Activated CD8-positive, alpha-beta T cell treated with anti-CD3 and anti-CD28 coated beads for 36 hours (primary cell): ENCODE measurements around the gene SPAG16. TPM values are rescaled to one million over a fixed set of nuclear protein-coding genes. Genes with fewer than 3 reads are reported as not detected.

Experiments
- ATAC-seq: fragments of 200-7000 bp; cut with Tn5 transposase; one replicate; pipeline ENCODE4 v1.10.0; 2021; ENCODE audit warnings: mild to moderate bottlenecking, moderate library complexity
- CTCF ChIA-PET: fragments of 350-600 bp; sonication (Branson Sonifier 250); formaldehyde crosslinking; loops from one replicate; lab custom pipeline; 2021; ENCODE audit warnings: antibody characterized with exemption; lab: Charles Lee
- POLR2A ChIA-PET: fragments of 350-600 bp; sonication (Branson Sonifier 250); formaldehyde crosslinking; loops from one replicate; lab custom pipeline; 2021; ENCODE audit warnings: antibody characterized with exemption; lab: Charles Lee
- DNase-seq: peaks from one replicate; pipeline ENCODE4 v3.0.0-alpha.2; 2020
- H3K27ac Mint-ChIP-seq: one replicate; pipeline ENCODE4 v1.8.0; 2021; ENCODE audit warnings: mild to moderate bottlenecking, mixed read lengths
- H3K27me3 Mint-ChIP-seq: one replicate; pipeline ENCODE4 v1.8.0; 2021; ENCODE audit warnings: mixed read lengths
- H3K36me3 Mint-ChIP-seq: one replicate; pipeline ENCODE4 v1.8.0; 2021; ENCODE audit warnings: low read depth, mixed read lengths
- H3K4me1 Mint-ChIP-seq: one replicate; pipeline ENCODE4 v1.8.0; 2021; ENCODE audit warnings: low read depth, mixed read lengths
- H3K4me3 Mint-ChIP-seq: one replicate; pipeline ENCODE4 v1.8.0; 2021; ENCODE audit warnings: mild to moderate bottlenecking, moderate library complexity, mixed read lengths
- H3K9me3 Mint-ChIP-seq: one replicate; pipeline ENCODE4 v1.8.0; 2021; ENCODE audit warnings: mixed read lengths
- intact Hi-C: fragments of 100-400 bp; cut with micrococcal nuclease; formaldehyde crosslinking; loops from one replicate; pipeline ENCODE4 v1.10.0; 2022
- total RNA-seq, 2 experiments: library from RNA; stranded (reverse); gene quantifications; one replicate each; pipeline ENCODE4 v1.2.3, GENCODE V29; 2021
- TF ChIP-seq, protein P1 (sequence below): fragments of 200-600 bp; IDR thresholded peaks from one replicate; pipeline ENCODE4 v1.8.0; 2022; ENCODE audit warnings: antibody characterized with exemption, mild to moderate bottlenecking

Gene SPAG16
- total RNA-seq, 2 experiments from 2014 or later = 9.4 to 11.7 TPM

DNA sequence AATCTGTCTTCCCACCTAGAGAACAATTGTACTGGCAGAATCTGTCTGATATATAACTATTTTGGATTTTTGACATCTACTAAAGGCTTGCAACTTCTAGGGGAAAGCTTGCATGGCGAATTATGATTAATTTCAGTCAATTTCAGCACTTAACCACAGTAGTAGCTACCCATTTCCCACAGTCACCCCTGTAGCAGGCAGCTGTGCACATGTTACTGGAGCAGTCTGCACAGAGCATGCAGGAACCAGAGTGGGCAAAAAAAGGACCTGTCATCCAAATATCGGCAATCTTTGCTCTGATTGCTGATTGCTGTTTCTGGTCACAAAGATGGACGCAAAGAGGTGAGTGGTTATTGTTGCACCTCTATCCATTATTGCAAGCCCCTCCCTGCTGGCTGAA is 473.3 kb downstream of the SPAG16 start:
- H3K9me3 Mint-ChIP-seq = no peaks in the 10 kb centered on the region
- no peak overlapping the region for H3K4me3 Mint-ChIP-seq
- intact Hi-C loops = no loop called here

DNA sequence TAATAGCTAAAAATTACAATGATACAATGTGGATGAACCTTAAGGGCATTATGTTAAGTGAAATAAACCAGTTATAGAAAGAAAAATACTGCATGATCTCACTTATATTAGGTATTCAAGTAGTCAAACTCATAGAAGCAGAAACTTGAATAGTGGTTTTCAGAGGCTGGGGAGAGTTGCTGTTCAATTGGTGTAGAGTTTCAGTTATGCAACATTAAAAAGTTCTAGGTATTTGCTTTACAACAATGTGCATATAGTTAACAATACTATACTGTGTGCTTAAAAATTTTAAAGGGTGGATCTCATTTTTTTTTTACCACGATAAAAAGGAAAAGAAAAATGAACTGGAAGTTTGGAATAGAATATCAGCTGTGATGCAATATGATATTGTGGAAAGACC is 479.1 kb downstream of the SPAG16 start:
- DNase-seq = no peak
- no peaks in the 10 kb centered on the region for H3K27me3 Mint-ChIP-seq
- H3K27ac Mint-ChIP-seq = no peak overlapping the region
- H3K9me3 Mint-ChIP-seq = no peaks in the 10 kb centered on the region
- H3K4me1 Mint-ChIP-seq = peaks cover 2% of the 10 kb centered on the region
- ChIA-PET CTCF (no interaction called here), POLR2A (no interaction called here)
- H3K4me3 Mint-ChIP-seq = no peak overlapping the region
- no peaks in the 10 kb centered on the region for H3K36me3 Mint-ChIP-seq
- intact Hi-C loops = no loop called here
- ATAC-seq = no peak
- TF ChIP-seq, protein P1, sequence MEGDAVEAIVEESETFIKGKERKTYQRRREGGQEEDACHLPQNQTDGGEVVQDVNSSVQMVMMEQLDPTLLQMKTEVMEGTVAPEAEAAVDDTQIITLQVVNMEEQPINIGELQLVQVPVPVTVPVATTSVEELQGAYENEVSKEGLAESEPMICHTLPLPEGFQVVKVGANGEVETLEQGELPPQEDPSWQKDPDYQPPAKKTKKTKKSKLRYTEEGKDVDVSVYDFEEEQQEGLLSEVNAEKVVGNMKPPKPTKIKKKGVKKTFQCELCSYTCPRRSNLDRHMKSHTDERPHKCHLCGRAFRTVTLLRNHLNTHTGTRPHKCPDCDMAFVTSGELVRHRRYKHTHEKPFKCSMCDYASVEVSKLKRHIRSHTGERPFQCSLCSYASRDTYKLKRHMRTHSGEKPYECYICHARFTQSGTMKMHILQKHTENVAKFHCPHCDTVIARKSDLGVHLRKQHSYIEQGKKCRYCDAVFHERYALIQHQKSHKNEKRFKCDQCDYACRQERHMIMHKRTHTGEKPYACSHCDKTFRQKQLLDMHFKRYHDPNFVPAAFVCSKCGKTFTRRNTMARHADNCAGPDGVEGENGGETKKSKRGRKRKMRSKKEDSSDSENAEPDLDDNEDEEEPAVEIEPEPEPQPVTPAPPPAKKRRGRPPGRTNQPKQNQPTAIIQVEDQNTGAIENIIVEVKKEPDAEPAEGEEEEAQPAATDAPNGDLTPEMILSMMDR = no peak

More for the DNA sequence above, 473.3 kb downstream of the SPAG16 start:
- CTCF ChIA-PET = no interaction called here
- no peak overlapping the region for H3K27ac Mint-ChIP-seq
- ATAC-seq (no peak), DNase-seq (no peak)
- TF ChIP-seq, protein P1 = no peak
- H3K27me3 Mint-ChIP-seq = no peaks in the 10 kb centered on the region
- H3K4me1 Mint-ChIP-seq = no peaks in the 10 kb centered on the region
- H3K36me3 Mint-ChIP-seq = no peaks in the 10 kb centered on the region
- POLR2A ChIA-PET = no interaction called here

DNA sequence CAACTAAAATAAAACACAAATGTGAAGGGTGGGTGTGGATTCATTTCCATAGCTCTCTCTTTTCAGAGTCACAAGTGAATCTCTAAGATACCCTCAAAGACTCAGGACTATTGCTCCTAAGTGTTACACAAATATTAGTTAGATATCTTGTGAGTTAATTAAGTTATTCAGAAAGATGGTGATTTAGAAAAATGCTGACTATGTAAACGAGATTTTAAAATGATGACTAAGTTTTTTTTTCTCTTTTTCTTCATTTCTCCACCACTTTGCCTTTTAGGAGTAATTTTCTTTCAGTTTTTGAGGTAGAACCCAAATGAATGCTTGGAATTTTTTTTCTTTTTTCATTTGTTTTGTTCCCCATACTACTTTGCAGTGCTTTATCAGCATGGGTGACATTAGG is 479.7 kb downstream of the SPAG16 start:
- Mint-ChIP-seq H3K9me3 (no peaks in the 10 kb centered on the region), H3K27ac (no peak overlapping the region), H3K4me3 (no peak overlapping the region), H3K4me1 (peaks cover 2% of the 10 kb centered on the region), H3K36me3 (no peaks in the 10 kb centered on the region), H3K27me3 (no peaks in the 10 kb centered on the region)
- ATAC-seq (no peak), DNase-seq (no peak)
- TF ChIP-seq, protein P1 = no peak
- POLR2A ChIA-PET = no interaction called here
- intact Hi-C loops = no loop called here
- CTCF ChIA-PET = no interaction called here

DNA sequence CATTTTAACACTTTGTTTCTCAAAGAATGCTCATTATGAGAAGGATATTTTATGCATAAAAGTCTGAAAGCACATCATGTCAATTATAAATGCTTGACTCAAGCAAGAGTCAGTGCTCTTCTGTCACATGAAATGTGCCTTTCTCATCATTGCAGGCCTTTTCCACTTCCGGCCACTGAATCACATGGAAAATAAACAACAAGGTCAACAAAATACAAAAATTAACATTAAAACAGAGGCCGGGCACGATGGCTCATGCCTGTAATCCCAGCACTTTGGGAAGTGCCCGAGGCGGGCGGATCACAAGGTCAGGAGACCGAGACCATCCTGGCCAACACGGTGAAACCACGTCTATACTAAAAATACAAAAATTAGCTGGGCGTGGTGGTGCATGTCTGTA is 480.6 kb downstream of the SPAG16 start:
- ChIA-PET CTCF (no interaction called here), POLR2A (no interaction called here)
- no peak for DNase-seq
- H3K27ac Mint-ChIP-seq = no peak overlapping the region
- no peak overlapping the region for H3K4me3 Mint-ChIP-seq
- no peaks in the 10 kb centered on the region for H3K9me3 Mint-ChIP-seq
- ATAC-seq = no peak
- no peaks in the 10 kb centered on the region for H3K27me3 Mint-ChIP-seq
- intact Hi-C loops = no loop called here
- no peaks in the 10 kb centered on the region for H3K36me3 Mint-ChIP-seq
- H3K4me1 Mint-ChIP-seq = peaks cover 2% of the 10 kb centered on the region
- TF ChIP-seq, protein P1 = no peak

DNA sequence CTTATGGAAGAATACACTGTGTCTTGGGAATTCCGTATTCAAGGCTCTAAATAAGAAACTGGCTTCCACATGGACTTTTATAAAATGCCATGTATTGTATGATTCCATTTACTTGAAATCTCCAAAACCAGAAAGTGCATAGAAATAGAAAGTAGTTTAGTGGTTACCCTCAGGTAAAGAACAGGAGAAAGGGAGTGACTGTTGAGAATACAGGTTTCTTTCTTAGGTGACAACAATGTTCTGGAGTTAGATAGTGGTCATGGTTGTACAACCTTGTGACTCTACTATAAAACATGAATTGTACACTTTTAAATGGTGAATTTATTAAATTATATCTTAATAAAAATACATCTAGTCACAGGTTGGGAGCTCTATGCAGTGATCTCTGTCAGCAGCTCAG is 481.8 kb downstream of the SPAG16 start:
- H3K4me3 Mint-ChIP-seq = no peak overlapping the region
- H3K27me3 Mint-ChIP-seq = no peaks in the 10 kb centered on the region
- no peaks in the 10 kb centered on the region for H3K36me3 Mint-ChIP-seq
- H3K27ac Mint-ChIP-seq = no peak overlapping the region
- ATAC-seq = no peak
- ChIA-PET CTCF (no interaction called here), POLR2A (no interaction called here)
- intact Hi-C loops = no loop called here
- peaks cover 2% of the 10 kb centered on the region for H3K4me1 Mint-ChIP-seq
- TF ChIP-seq, protein P1 = no peak
- DNase-seq = no peak
- no peaks in the 10 kb centered on the region for H3K9me3 Mint-ChIP-seq
